HCT116 (cell line): ENCODE results near the gene CEP72.
"Not testable (repeated sequence)": the region's sequence is repeated elsewhere in the genome, so short reads cannot be mapped to it uniquely, and the experiment has no call there.

Experiments
- CBX3 ChIP-seq: IDR thresholded peaks from 2 replicates; pipeline ENCODE4 v1.6.1; 2012; ENCODE audit warnings: low read depth
- JUND ChIP-seq: IDR thresholded peaks from 2 replicates; pipeline ENCODE4 v1.6.1; 2012
- POLR2A ChIP-seq: IDR thresholded peaks from 2 replicates; pipeline ENCODE4 v1.7.0; 2011; ENCODE audit warnings: borderline replicate concordance; ENCODE audit not compliant: insufficient read depth, insufficient read length; ENCODE audit errors: extremely low read depth
- YY1 ChIP-seq: IDR thresholded peaks from 2 replicates; pipeline ENCODE4 v1.6.1; 2011; ENCODE audit warnings: low read length, low read depth, moderate library complexity, mild to moderate bottlenecking; ENCODE audit not compliant: insufficient replicate concordance; ENCODE audit errors: extremely low read depth
- TF ChIP-seq, protein P1 (sequence below), 3 experiments: fragments of 200-600 bp in 1 of 3; sonication (generic) in 1 of 3; IDR thresholded peaks in 2 of 3; conservative IDR thresholded peaks in 1 of 3; 2 replicates each; pipeline ENCODE4 v1.5.1; 2012 to 2017; ENCODE audit warnings: low read depth in 2 of 3, low read length in 2 of 3, antibody characterized with exemption in 1 of 3, borderline replicate concordance in 1 of 3, control low read depth in 1 of 3, mild to moderate bottlenecking in 1 of 3, mixed read lengths in 1 of 3, mixed run types in 1 of 3, moderate library complexity in 1 of 3; ENCODE audit not compliant: insufficient read depth in 1 of 3
- TF ChIP-seq, protein P2 (sequence below): IDR thresholded peaks from 2 replicates; pipeline ENCODE4 v1.6.1; 2012

DNA sequence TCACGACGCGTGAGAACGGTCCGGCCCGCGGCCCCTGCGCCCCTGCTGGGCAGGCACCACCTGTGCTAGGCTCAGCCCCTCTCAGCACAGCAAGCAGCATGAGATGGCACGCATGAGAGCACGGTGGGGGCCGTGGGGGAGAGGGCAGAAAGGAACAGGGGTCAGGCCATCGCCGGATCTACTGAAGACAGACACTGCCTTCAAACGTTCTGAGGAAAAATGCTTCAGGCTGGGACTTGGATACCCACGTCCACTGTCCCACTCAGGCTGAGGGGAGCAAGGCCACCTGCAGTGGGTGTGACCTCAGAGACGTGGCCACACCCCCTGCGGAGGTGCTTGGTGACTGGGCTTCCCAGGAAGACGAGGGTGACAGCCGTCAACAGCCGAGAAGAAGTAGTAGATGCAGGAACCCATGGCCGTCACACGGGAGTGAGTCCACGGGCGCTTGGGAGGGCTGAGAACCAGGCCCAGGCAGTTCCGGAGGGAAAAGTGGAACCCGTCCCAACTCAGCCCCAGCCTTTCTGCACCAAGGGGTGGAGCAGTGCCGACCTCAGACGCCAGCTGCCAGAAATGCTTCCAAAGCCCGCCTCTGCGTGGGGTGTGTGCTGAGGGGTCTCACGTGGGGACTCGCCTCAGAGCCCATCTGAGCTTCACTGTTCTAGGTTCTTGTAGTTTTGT is 68.1 kb downstream of the CEP72 start:
- TF ChIP-seq YY1, JUND, CBX3, POLR2A: not testable (repeated sequence)
- TF ChIP-seq, protein P1, sequence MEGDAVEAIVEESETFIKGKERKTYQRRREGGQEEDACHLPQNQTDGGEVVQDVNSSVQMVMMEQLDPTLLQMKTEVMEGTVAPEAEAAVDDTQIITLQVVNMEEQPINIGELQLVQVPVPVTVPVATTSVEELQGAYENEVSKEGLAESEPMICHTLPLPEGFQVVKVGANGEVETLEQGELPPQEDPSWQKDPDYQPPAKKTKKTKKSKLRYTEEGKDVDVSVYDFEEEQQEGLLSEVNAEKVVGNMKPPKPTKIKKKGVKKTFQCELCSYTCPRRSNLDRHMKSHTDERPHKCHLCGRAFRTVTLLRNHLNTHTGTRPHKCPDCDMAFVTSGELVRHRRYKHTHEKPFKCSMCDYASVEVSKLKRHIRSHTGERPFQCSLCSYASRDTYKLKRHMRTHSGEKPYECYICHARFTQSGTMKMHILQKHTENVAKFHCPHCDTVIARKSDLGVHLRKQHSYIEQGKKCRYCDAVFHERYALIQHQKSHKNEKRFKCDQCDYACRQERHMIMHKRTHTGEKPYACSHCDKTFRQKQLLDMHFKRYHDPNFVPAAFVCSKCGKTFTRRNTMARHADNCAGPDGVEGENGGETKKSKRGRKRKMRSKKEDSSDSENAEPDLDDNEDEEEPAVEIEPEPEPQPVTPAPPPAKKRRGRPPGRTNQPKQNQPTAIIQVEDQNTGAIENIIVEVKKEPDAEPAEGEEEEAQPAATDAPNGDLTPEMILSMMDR (IDR thresholded peaks at IDR 0.05 in 2 of 3, conservative IDR thresholded peaks at IDR 0.05 in 1 of 3; ENCODE audit: borderline replicate concordance in 1 of 3, insufficient read depth in 1 of 3, low read depth in 2 of 3, low read length in 2 of 3), result not testable (repeated sequence)
- TF ChIP-seq, protein P2, sequence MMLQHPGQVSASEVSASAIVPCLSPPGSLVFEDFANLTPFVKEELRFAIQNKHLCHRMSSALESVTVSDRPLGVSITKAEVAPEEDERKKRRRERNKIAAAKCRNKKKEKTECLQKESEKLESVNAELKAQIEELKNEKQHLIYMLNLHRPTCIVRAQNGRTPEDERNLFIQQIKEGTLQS, result not testable (repeated sequence)
